ENCODE results near the gene ARL6IP4.

GRCh38 chr12:122977655-122978392 lies 2.7 kb upstream of the ARL6IP4 start:
- no peak for TF ChIP-seq POLR2A (IDR thresholded peaks at IDR 0.05)
- no peak for TF ChIP-seq CTCF (IDR thresholded peaks at IDR 0.05)

All from esophagus squamous epithelium (tissue), 4 donors.